BE2C (cell line): ENCODE data around the gene NOTCH1.

Source experiments
- DNase-seq: peaks from one replicate; pipeline ENCODE4 v3.0.0-alpha.2; 2020
- H3K27me3 ChIP-seq: fragments of 250-450 bp; sonication (Bioruptor Pico); 2 replicates; pipeline ENCODE4 v1.5.1; 2020; ENCODE audit warnings: mild to moderate bottlenecking
- H3K36me3 ChIP-seq: fragments of 250-450 bp; sonication (Bioruptor Pico); 2 replicates; pipeline ENCODE4 v1.5.1; 2020; ENCODE audit warnings: mild to moderate bottlenecking
- H3K4me1 ChIP-seq: fragments of 250-450 bp; sonication (Bioruptor Pico); 2 replicates; pipeline ENCODE4 v1.5.1; 2020
- H3K4me3 ChIP-seq: 2 replicates; pipeline ENCODE4 v1.5.1; 2011; ENCODE audit warnings: low read depth, low read length
- H3K9me3 ChIP-seq: fragments of 250-450 bp; sonication (Bioruptor Pico); 2 replicates; pipeline ENCODE4 v1.5.1; 2020
- CTCF ChIP-seq: IDR thresholded peaks from 2 replicates; pipeline ENCODE4 v1.5.1; 2012; ENCODE audit warnings: mild to moderate bottlenecking, low read depth, low read length

The NOTCH1 gene

GRCh38 chr9:136508729-136509500, 36.9 kb downstream of the NOTCH1 start:
- no peak for DNase-seq
- Histone ChIP-seq H3K4me3 (no peak overlapping the region), H3K4me1 (peaks cover 5% of the 10 kb centered on the region; the same call in 1 of the 2 replicates), H3K36me3 (no peaks in the 10 kb centered on the region), H3K9me3 (no peaks in the 10 kb centered on the region), H3K27me3 (no peaks in the 10 kb centered on the region)
- no peak for TF ChIP-seq CTCF

GRCh38 chr9:136507992-136508375, 37.9 kb downstream of the NOTCH1 start:
- no peak for DNase-seq
- H3K36me3 ChIP-seq: no peaks in the 10 kb centered on the region
- H3K27me3 ChIP-seq: no peaks in the 10 kb centered on the region
- H3K4me1 ChIP-seq: peaks cover 5% of the 10 kb centered on the region; the same call in 1 of the 2 replicates
- H3K4me3 ChIP-seq: no peak overlapping the region
- TF ChIP-seq CTCF: no peak
- H3K9me3 ChIP-seq: no peaks in the 10 kb centered on the region

- Histone ChIP-seq H3K4me1 (peaks cover 5% of the 10 kb centered on the region; the same call in 1 of the 2 replicates), H3K4me3 (no peak overlapping the region), H3K9me3 (no peaks in the 10 kb centered on the region), H3K27me3 (no peaks in the 10 kb centered on the region), H3K36me3 (no peaks in the 10 kb centered on the region)
- DNase-seq: no peak
- TF ChIP-seq CTCF: no peak
Measured at GRCh38 chr9:136507221-136507991, 38.4 kb downstream of the NOTCH1 start.

GRCh38 chr9:136506425-136506824, 39.4 kb downstream of the NOTCH1 start:
- Histone ChIP-seq H3K4me1 (no peaks in the 10 kb centered on the region), H3K4me3 (no peak overlapping the region), H3K36me3 (no peaks in the 10 kb centered on the region), H3K9me3 (no peaks in the 10 kb centered on the region), H3K27me3 (0 out of 2 replicates have a peak, but pooled peaks cover 4% of the 10 kb centered on the region)
- TF ChIP-seq CTCF: no peak
- no peak for DNase-seq

GRCh38 chr9:136505406-136506403, 40.1 kb downstream of the NOTCH1 start:
- no peak overlapping the region for H3K4me3 ChIP-seq
- no peaks in the 10 kb centered on the region for H3K4me1 ChIP-seq
- DNase-seq: no peak
- H3K36me3 ChIP-seq: no peaks in the 10 kb centered on the region
- no peaks in the 10 kb centered on the region for H3K9me3 ChIP-seq
- no peak for TF ChIP-seq CTCF
- 0 out of 2 replicates have a peak, but pooled peaks cover 4% of the 10 kb centered on the region for H3K27me3 ChIP-seq
